A673 (cell line): ENCODE measurements around the gene TEX26.

ENCODE experiments used
- EZH2 ChIP-seq: fragments of 200-600 bp; sonication (generic); IDR thresholded peaks from 2 replicates; pipeline ENCODE4 v1.6.1; 2017; ENCODE audit warnings: borderline replicate concordance, low read depth, mild to moderate bottlenecking, mixed read lengths, antibody characterized with exemption, low read length; ENCODE audit not compliant: poor library complexity, severe bottlenecking
- TF ChIP-seq, protein P1 (sequence below): fragments of 300-800, 200-600 bp; sonication (generic); conservative IDR thresholded peaks from 2 replicates; pipeline ENCODE4 v1.5.1; 2017; ENCODE audit warnings: low read depth, mild to moderate bottlenecking, antibody characterized with exemption, low read length, moderate library complexity, mixed read lengths

DNA sequence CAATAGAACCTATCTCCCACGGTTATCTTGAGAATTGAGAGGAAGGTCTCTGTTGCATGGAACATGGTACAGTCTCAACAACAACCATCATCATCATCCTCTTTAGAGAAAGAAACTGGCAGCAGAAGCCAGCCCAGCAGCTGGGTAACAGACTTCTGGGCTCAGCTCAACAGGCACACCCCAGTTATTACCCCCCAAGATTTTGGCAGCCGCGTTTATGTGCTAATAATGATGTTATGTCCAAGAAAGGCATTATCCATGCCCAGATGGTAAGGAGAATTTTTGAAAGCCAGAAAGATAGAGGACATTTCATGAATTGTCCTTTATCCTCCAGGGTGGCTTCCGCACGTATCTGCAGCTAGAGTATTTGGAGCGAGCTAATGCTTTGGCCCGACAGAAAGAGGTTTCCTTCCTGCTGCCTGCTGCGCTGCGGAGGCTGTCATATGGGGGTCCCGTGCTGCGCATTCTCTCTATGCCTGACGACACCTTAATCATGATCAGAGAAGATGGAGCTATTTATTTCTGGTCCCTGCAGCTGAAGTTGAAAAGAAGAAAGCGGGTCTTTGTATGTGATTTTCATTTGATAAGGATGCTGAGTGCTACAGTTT is 89.9 kb downstream of the TEX26 start:
- TF ChIP-seq, protein P1, sequence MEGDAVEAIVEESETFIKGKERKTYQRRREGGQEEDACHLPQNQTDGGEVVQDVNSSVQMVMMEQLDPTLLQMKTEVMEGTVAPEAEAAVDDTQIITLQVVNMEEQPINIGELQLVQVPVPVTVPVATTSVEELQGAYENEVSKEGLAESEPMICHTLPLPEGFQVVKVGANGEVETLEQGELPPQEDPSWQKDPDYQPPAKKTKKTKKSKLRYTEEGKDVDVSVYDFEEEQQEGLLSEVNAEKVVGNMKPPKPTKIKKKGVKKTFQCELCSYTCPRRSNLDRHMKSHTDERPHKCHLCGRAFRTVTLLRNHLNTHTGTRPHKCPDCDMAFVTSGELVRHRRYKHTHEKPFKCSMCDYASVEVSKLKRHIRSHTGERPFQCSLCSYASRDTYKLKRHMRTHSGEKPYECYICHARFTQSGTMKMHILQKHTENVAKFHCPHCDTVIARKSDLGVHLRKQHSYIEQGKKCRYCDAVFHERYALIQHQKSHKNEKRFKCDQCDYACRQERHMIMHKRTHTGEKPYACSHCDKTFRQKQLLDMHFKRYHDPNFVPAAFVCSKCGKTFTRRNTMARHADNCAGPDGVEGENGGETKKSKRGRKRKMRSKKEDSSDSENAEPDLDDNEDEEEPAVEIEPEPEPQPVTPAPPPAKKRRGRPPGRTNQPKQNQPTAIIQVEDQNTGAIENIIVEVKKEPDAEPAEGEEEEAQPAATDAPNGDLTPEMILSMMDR, result no peak
- TF ChIP-seq EZH2, result no peak
